ENCODE results near the gene C3orf20. TPM values are rescaled to one million over a fixed set of nuclear protein-coding genes. Genes with fewer than 3 reads are reported as not detected.
A peak's percentile ranks its signal among the peaks of the same experiment; 100 is the strongest.

The C3orf20 gene
- total and polyA plus RNA-seq, 11 donors = 0.21 to 0.31 TPM; not detected in 9

- 96 to 97% (median 96%) methylated on average over 5 of the region's 5 CpGs for WGBS, 4 donors
- H3K9me3 ChIP-seq = no peaks in the 10 kb centered on the region
- H3K27me3 ChIP-seq = no peaks in the 10 kb centered on the region
- peaks cover 3 to 40% (median 25%) of the 10 kb centered on the region in 12 donors for H3K4me1 ChIP-seq
- no peak overlapping the region for H3K4me3 ChIP-seq
- TF ChIP-seq, protein P1, sequence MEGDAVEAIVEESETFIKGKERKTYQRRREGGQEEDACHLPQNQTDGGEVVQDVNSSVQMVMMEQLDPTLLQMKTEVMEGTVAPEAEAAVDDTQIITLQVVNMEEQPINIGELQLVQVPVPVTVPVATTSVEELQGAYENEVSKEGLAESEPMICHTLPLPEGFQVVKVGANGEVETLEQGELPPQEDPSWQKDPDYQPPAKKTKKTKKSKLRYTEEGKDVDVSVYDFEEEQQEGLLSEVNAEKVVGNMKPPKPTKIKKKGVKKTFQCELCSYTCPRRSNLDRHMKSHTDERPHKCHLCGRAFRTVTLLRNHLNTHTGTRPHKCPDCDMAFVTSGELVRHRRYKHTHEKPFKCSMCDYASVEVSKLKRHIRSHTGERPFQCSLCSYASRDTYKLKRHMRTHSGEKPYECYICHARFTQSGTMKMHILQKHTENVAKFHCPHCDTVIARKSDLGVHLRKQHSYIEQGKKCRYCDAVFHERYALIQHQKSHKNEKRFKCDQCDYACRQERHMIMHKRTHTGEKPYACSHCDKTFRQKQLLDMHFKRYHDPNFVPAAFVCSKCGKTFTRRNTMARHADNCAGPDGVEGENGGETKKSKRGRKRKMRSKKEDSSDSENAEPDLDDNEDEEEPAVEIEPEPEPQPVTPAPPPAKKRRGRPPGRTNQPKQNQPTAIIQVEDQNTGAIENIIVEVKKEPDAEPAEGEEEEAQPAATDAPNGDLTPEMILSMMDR (IDR thresholded peaks at IDR 0.05) = no peak
- no peak for TF ChIP-seq POLR2A (IDR thresholded peaks at IDR 0.05)
- ATAC-seq = no peak
- no peak for DNase-seq
- H3K36me3 ChIP-seq = no peaks in the 10 kb centered on the region
- H3K27ac ChIP-seq = no peak overlapping the region
- intact Hi-C loops (cut with DNase I) = loop anchor here in 1 of 10 donors (5.0 kb wide), 1 partner anchor 109 kb away; no protein-coding TSS in a partner anchor
Measured at GRCh38 chr3:14728113-14728512, 53.2 kb downstream of the C3orf20 start.

DNA sequence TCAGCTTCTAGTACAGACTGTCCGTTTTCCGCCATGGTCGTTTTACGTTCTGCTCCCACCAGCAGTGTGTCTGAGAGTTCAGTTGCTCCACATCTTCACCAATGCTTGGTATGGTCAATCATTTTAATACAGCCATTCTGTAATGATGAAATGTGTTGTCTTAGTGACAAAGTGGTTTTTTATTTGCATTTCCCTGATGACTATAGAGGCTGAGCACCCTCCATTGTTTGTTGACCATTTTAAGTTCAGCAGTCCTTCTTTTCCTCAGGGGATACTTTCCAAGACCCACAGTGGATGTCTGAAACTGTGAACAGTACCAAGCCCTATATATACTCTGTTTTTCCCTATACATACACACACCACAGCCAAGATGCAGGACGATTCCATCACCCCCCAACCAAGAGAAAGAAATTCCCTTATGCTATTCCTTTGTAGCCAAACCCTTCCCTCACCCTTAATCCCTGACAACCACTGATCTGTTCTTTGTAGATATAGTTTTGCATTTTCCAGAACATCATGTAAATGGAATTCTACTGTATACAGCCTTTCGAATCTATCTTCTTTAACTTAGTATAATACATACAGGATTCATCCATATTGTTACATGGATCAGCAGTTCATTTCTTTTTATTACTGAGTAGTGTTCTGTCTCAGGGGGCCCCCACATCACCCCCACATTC lies 55.9 kb downstream of the C3orf20 start:
- Histone ChIP-seq H3K9me3 (no peaks in the 10 kb centered on the region), H3K27me3 (no peaks in the 10 kb centered on the region), H3K4me1 (peaks cover 0 to 19% (median 10%) of the 10 kb centered on the region in 12 donors), H3K4me3 (no peak overlapping the region), H3K27ac (no peak overlapping the region), H3K36me3 (no peaks in the 10 kb centered on the region)
- no peak for DNase-seq
- WGBS, 4 donors = 87 to 90% (median 88%) methylated on average over 6 of the region's 6 CpGs
- TF ChIP-seq, protein P1 (IDR thresholded peaks at IDR 0.05) = no peak
- no peak for TF ChIP-seq POLR2A (IDR thresholded peaks at IDR 0.05)
- ATAC-seq = no peak
- intact Hi-C loops (cut with DNase I) = no loop called here

DNA sequence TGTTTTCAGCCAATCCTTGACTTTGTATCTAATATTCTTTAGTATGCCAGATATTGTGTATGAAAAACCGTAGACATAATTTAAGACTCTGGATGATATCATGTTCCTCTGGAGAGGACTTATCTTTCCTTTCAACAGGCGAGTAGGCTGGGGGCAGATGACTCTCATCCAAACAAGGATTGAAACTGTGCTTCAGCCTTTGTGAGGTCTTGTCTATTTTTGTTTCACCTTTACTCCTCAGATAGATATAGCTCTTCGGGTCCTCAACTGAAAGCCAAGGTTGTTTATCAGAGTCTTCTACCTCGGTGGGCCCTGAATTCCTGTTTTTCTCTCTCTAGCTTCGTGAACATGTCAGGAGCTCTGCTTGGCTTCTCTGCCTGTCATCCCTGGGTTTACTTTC lies 66.0 kb downstream of the C3orf20 start:
- no peak overlapping the region for H3K4me3 ChIP-seq
- H3K27ac ChIP-seq = peak overlapping the region in 5 of 12 donors; percentile 9 to 60 (median 37)
- ATAC-seq (peak; percentile 60 to 89 (median 69)), DNase-seq (no peak)
- TF ChIP-seq, protein P1 (IDR thresholded peaks at IDR 0.05) = no peak
- TF ChIP-seq POLR2A (IDR thresholded peaks at IDR 0.05) = no peak
- H3K4me1 ChIP-seq = peaks cover 0 to 3% (median 0%) of the 10 kb centered on the region in 12 donors
- peaks cover 0 to 26% (median 9%) of the 10 kb centered on the region in 12 donors for H3K9me3 ChIP-seq
- H3K36me3 ChIP-seq = no peaks in the 10 kb centered on the region
- WGBS, 4 donors = 18 to 35% (median 31%) methylated on average over 5 of the region's 5 CpGs
- intact Hi-C loops (cut with DNase I) = no loop called here
- H3K27me3 ChIP-seq = no peaks in the 10 kb centered on the region

- Histone ChIP-seq H3K9me3 (peaks cover 0 to 26% (median 9%) of the 10 kb centered on the region in 12 donors), H3K36me3 (no peaks in the 10 kb centered on the region), H3K27ac (peak overlapping the region in 5 of 12 donors; percentile 9 to 60 (median 37)), H3K4me3 (no peak overlapping the region), H3K4me1 (peaks cover 0 to 3% (median 0%) of the 10 kb centered on the region in 12 donors), H3K27me3 (no peaks in the 10 kb centered on the region)
- WGBS, 4 donors = 61 to 74% (median 68%) methylated on average over 2 of the region's 2 CpGs
- peak in 2 of 4 donors; percentile 59 to 70 for ATAC-seq
- no peak for DNase-seq
- intact Hi-C loops (cut with DNase I) = no loop called here
- TF ChIP-seq, protein P1 (IDR thresholded peaks at IDR 0.05) = no peak
- TF ChIP-seq POLR2A (IDR thresholded peaks at IDR 0.05) = no peak
Measured at GRCh38 chr3:14741510-14741909, 66.6 kb downstream of the C3orf20 start.

All from heart left ventricle (tissue), 16 donors.